LHCN-M2 (cell line): ENCODE data around the gene SAMD10. TPM values are rescaled to one million over a fixed set of nuclear protein-coding genes. Genes with fewer than 3 reads are reported as not detected.
A peak's percentile ranks its signal among the peaks of the same experiment; 100 is the strongest.
"Not testable (repeated sequence)": the region's sequence is repeated elsewhere in the genome, so short reads cannot be mapped to it uniquely, and the experiment has no call there.

Experiments used
- DNase-seq: peaks from one replicate; pipeline ENCODE4 v3.0.0-alpha.2; 2012; ENCODE audit warnings: low read depth
- total RNA-seq: library from RNA; depleted of rRNA; stranded (reverse); fragments of >200 nt; gene quantifications from 2 replicates; pipeline ENCODE4 v1.2.3, GENCODE V29; 2014

The SAMD10 gene
- total RNA-seq, 1 experiment from 2014 or later, result 3.1 TPM

DNA sequence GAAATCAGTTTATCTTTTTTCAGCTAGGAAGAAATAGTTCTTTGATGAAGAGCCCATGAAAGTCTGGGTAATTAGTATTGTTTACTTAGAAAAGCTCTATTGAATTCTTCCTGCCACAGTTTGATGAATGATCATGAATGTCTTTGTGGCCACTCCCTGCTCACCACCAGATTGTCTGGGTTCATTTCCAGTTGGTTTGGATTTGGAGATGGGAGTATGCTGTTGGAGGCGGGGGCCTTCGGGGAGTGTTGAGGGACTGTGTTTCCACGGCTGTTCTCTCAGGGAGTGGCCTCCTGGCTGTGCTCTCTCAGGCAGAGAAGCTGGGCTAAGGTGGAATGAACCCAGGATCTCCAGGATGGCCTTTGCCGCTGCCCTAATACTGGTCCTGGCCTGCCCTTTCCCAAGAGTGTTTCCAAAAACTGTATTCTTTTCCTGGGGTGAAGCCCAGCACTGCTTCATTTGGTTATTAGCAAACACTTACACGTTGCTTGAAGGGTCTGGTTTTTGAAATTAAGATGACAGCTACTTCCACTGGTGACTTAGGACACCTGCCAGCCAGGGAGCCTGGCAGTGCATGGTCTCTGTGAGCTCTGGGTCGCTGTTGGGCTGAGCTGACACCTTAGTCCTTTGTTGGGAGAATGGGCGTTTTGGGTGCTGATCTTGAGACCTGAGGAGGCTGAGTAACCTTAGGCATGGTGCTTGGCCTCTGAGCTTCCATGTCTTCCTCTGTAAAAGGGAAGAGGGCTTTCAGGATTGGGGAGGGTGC is 24.7 kb upstream of the SAMD10 start:
- DNase-seq, result no peak

DNA sequence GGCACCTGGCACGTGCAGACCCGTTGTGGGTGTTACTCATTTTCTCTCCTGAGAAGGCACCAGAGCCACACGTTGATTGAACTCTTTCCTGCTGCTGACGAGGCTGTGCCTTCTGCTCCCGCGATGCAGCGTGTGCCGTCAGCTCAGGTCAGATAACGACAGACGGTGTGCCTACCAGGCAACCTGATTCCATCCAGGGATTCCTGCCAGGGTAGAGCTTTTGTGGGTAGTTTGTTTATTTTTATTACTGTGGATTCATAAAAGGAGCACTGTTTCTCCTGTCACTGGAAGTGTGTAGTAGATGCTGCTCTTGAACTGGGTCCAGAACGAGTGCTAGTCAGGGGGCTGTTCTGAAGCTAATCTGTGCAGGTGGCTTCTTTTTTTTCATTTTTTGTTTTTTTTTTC is 22.2 kb upstream of the SAMD10 start:
- no peak for DNase-seq

DNA sequence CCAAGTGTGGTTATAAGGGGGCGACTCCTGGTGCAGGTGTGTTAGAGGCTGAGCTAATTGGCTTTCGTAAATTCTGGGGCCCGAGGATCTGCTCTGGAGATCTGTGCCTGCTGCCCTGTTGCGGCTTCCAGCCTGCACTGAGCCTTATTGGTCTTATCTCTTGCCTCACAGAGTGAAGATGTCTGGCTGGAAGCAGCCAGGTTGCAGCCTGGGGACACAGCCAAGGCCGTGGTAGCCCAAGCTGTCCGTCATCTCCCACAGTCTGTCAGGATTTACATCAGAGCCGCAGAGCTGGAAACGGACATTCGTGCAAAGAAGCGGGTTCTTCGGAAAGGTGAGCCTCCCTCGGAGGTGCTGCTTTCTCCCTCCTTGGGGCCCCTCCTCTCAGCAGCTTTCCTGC is 21.5 kb upstream of the SAMD10 start:
- DNase-seq, result no peak

GRCh38 chr20:63982937-63983336 is 3.5 kb upstream of the SAMD10 start:
- no peak for DNase-seq

DNA sequence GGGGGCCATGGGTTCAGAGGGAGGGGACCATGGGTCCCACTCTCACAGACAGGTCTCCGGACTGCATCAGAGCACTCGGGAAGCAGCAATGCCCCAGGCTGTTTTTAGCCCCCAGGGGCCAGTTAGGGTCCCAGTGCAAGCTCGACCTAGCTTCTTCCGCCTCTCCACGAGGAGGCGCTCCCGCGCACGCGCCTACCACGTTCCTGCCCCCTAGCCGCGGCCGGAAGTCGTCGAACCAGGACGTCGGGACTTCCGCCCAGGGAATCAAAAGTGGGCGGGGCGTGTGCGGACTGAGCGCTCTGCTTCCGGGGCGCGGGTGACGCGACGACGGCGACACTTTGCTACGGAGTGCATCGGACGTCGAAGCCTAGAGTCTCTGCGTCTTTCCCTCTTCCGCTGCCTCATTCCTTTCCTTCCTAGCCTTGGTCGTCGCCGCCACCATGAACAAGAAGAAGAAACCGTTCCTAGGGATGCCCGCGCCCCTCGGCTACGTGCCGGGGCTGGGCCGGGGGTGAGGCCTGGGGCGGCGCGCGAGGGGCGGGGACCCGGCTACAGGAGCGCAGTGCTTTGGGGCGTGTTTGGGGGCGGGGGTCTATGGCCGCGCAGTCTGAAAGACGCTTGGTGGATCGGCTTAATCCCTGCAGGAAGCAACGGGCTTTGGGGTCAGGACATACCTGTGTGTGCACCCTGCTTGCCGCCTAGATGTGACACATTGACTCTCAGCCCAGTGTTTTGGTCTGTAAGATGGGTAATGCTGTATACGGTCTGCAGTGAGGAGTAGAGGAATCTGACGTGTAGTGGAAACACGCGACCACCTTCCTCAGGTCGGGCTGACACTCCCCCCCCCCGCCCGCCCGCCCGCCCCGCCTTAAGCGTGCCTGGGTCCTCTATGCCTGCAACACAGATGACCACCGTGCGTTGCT is 1.6 kb upstream of the SAMD10 start, which contains the start of gene PRPF6:
Gene PRPF6, plus strand, starts transcription at position 327 of the 923 bp plus-strand sequence. Its CDS starts 114 bp downstream, at position 441.
- DNase-seq, result peak; percentile 94

DNA sequence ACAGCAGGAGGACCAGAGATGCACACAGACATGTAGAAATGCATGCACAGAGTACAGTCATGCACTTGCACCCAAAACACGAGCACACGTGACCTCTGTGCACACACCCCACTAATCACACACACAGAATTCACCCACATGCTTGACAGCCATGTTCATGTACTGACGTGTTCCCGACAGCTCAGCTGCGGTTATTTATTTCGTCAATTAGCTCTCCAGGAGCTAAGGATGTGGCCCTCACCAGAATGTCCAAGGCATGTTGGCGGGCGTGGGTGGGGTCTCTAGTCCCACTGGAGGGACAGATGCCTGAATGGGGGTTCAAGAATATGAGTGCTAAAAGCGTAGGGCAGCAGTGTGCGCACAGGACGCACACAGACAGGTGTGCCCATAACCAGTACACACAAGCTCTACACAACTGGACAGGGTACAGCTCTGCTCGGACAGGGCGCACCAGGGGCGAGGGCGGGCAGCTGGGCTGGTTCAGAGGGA is 919 bp upstream of the SAMD10 start:
- DNase-seq, result no peak

DNA sequence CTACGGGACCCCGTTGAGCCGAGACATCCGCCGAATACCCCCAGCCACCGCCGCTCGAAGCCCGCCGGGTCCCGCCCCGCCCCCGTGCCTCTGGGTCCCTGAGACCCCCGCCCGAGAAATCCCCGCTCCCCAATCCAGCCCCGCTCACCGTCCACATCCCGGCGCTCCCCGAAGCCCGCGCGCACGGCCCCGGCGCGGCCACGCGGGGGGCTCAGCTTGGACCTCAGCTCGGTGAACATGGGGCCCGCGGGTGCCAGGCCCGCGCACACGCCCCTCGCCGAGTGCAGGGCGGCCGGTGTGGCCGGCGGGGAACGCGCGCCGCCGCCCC is 249 bp downstream of the SAMD10 start:
- DNase-seq, result no peak

DNA sequence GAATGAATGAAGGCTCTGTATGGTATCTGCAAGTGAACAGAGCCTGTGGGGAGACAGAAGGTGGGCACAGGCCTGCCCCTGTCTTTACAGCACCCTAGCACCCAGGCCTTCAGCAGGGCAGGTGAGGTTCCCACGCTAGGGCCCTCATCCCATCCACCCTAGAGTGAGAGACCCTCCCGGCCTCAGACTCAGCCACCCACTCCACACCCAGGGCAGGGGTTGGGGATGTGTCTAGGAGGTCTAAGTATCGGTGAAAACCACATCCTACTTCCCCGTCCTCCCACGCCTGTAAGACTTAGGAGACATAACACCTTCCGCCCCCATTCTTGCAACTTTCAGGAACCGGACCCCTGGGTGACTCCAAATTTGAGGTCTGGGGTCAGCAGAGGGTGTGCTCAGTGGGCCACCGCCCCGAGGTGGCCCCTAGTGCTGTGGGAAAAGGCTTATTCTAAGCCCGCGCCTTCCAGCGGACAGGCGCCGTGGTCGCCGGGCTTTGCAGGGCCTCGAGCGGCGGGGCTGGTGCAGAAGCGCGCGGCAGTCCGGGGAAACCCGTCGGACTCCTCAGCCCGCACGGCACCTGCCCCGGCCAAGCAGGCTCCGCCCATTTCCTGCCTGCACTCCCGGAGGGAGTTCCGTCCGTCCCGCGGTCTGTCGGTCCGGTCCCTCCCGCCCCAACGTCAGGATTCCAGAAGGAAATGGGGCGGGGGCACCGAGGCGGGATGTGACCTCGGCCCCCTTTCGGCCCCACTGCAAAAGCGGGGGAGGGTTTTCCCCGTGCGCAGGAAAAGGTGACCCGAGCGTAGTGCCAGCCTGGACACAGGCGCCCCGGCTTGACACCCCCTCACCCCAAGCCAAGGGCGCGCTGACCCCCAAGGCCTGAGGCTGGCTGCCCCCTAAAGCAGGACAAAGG is 868 bp downstream of the SAMD10 start:
- no peak for DNase-seq

GRCh38 chr20:63977739-63978276 is 1.6 kb downstream of the SAMD10 start:
- DNase-seq, result peak; percentile 76

DNA sequence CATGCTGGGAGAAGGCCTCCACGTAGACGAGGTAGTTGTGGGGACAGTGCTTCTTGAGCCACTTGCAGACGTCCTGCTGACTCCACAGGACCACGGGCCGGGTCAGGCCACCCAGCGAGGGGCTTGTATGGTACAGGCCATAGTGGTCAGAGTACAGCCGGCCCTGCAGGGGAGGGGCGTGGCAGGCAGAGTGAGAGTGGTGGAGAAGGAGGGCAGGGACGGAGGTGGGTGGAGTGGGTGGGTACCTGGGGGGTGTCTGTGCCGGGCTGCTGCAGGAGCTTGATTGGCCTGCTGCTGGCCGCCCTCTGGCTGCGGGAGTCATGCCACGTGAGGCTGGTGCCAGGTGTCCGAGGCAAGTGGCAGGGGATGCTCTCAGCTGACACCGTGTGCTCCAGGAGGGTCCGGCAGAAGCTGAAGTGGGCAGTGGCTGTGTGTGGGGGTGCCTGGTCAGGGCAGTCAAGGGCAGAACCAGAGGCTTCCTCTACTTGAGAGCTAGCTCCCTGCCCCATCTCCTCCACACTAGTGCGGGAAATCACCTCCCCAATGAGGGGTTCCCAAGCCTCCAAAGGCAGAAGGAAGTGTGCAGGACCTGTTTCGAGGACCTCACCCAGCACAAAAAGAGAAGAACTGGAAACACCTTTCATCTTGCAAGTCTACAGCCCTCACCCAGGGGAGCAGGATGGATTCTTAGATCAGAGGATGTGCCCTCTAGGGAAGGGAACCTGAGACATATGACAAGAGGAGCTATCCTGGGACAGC is 2.3 kb downstream of the SAMD10 start:
- no peak for DNase-seq

- DNase-seq, result not testable (repeated sequence)
Measured at GRCh38 chr20:63976511-63976910, 2.9 kb downstream of the SAMD10 start.

DNA sequence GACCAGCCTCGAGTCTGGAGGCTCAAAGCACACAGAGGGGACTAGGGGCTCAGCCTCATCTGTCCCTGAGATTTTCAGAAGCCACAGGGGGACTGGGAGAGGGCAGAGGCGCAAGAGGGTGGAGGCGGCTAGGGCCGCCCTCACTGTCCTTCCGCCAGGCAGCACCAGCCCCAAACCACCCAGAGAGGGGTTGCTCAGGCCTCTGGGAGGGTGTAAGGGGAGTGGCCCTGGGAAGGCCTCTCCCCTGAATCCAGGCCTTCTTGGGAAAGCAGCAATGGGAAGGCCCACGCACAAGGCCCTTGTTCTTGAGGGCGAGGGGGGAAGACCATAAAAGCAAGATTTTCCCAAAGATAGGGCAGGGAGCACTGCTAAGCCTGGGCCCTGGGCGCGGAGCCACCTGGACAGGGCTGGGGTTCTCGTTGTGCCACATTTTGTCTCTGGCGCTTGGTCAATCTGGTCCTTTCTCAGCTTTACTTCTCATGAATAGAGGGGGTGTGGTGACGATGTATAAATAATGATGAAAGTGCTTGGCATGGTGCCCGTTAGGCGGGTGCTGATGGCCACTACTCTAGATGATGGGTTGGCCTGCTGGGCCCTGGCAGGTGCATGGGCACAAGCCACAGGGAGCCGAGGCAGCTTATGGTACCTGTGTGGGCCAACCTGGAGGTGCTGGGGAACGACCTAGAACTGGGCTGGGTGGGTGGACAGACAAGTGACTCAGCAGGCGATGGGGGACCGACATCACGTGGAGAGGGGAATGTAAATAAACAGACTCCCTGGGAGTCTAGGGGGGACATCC is 4.8 kb downstream of the SAMD10 start:
- no peak for DNase-seq

GRCh38 chr20:63973636-63974401 is 5.6 kb downstream of the SAMD10 start:
- DNase-seq, result peak; percentile 76

DNA sequence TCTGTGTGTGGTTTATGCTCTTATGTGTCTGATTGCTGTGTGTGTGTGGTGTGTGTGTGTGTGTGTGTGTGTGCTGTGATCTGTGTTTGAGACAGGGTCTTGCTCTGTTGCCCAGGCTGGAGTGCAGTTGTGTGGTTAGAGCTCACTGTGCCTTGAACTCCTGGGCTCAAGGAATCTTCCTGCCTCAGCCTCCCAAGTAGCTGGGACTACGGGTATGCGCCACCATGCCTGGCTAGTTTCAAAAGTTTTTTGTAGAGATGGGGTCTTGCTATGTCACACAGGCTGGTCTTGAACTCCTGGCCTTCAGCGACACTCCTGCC is 6.3 kb downstream of the SAMD10 start:
- DNase-seq, result no peak

GRCh38 chr20:63972312-63973159 is 6.9 kb downstream of the SAMD10 start:
- no peak for DNase-seq

DNA sequence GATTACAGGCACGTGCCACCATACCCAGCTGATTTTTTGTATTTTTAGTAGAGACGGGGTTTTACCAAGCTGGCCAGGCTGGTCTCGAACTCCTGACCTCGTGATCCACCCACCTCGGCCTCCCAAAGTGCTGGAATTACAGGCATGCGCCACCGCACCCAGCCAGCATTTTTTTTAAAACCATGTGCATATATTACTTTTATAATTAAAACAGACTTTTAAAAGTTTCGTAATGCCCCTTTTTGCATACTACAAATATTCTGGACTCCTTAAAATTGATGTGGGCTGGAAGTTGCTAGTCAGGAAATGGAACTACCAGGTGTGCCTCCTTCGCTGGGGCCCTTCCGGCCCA is 7.5 kb downstream of the SAMD10 start:
- not testable (repeated sequence) for DNase-seq

DNA sequence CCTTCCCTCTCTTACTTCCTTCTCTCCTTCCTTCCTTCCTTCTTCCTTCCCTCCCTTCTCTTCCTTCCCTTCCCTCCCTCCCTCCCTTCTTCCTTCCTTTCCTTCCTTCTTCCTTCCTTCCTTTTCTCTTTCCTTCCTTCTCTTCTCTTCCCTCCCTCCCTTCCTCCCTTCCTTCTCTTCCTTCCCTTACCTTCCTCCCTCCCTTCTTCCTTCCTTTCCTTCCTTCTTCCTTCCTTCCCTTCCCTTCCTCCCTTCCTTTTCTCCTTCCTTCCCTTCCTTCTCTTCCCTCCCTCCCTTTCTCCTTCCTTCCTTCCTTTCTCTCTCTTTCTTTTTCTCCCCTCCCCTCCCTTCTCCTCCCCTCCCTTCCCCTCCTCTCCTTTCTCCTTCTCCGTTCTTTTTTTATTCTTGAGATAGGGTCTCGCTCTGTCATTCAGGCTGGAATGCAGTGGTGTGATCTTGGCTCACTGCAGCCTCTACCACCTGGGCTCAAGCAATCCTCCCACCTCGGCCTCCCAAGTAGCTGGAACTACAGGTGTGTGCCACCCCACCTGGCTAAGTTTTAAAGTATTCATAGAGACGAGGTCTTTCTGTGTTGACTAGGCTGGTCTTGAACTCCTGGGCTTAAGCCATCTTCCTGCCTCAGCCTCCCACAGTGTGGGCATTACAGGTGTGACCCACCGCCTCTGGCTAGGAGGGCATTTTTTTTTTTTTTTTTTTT is 8.6 kb downstream of the SAMD10 start:
- no peak for DNase-seq
